ENCODE measurements around the gene SUPT6H.
A peak's percentile ranks its signal among the peaks of the same experiment; 100 is the strongest.
"Not testable (repeated sequence)": the region's sequence is repeated elsewhere in the genome, so short reads cannot be mapped to it uniquely, and the experiment has no call there.

SUPT6H gene

GRCh38 chr17:28648698-28649097 lies 13.3 kb upstream of the SUPT6H start:
- DNase-seq (ENCODE audit: low spot score) = no peak

- DNase-seq (ENCODE audit: low spot score) = no peak
Measured at GRCh38 chr17:28655160-28655559, 6.8 kb upstream of the SUPT6H start.

GRCh38 chr17:28657756-28658155 lies 4.2 kb upstream of the SUPT6H start:
- no peak for DNase-seq (ENCODE audit: low spot score)

- not testable (repeated sequence) for DNase-seq (ENCODE audit: low spot score)
Measured at GRCh38 chr17:28658342-28658741, 3.7 kb upstream of the SUPT6H start.

GRCh38 chr17:28658766-28659496 lies 3.1 kb upstream of the SUPT6H start:
- DNase-seq (ENCODE audit: low spot score) = not testable (repeated sequence)

GRCh38 chr17:28659497-28659881 lies 2.5 kb upstream of the SUPT6H start:
- not testable (repeated sequence) for DNase-seq (ENCODE audit: low spot score)

GRCh38 chr17:28662527-28662829 lies 473 bp downstream of the SUPT6H start:
- no peak for DNase-seq (ENCODE audit: low spot score)

GRCh38 chr17:28663723-28664122 lies 1.7 kb downstream of the SUPT6H start:
- no peak for DNase-seq (ENCODE audit: low spot score)

GRCh38 chr17:28665994-28666393 lies 4.0 kb downstream of the SUPT6H start:
- DNase-seq (ENCODE audit: low spot score) = no peak

GRCh38 chr17:28667870-28668269 lies 5.9 kb downstream of the SUPT6H start:
- no peak for DNase-seq (ENCODE audit: low spot score)

- no peak for DNase-seq (ENCODE audit: low spot score)
Measured at GRCh38 chr17:28669918-28670317, 7.9 kb downstream of the SUPT6H start.

GRCh38 chr17:28675490-28675889 lies 13.5 kb downstream of the SUPT6H start:
- DNase-seq (ENCODE audit: low spot score) = no peak

GRCh38 chr17:28675980-28676379 lies 14.0 kb downstream of the SUPT6H start:
- no peak for DNase-seq (ENCODE audit: low spot score)

GRCh38 chr17:28682655-28683054 lies 20.6 kb downstream of the SUPT6H start:
- DNase-seq (ENCODE audit: low spot score) = no peak

GRCh38 chr17:28684963-28685362 lies 23.0 kb downstream of the SUPT6H start:
- DNase-seq (ENCODE audit: low spot score) = no peak

- no peak for DNase-seq (ENCODE audit: low spot score)
Measured at GRCh38 chr17:28685366-28685765, 23.4 kb downstream of the SUPT6H start.

GRCh38 chr17:28686296-28686695 lies 24.3 kb downstream of the SUPT6H start:
- DNase-seq (ENCODE audit: low spot score) = no peak

GRCh38 chr17:28688481-28688880 lies 26.5 kb downstream of the SUPT6H start:
- no peak for DNase-seq (ENCODE audit: low spot score)

GRCh38 chr17:28689011-28689410 lies 27.0 kb downstream of the SUPT6H start:
- DNase-seq (ENCODE audit: low spot score) = no peak

- peak; percentile 35 for DNase-seq (ENCODE audit: low spot score)
Measured at GRCh38 chr17:28693869-28694268, 31.9 kb downstream of the SUPT6H start.

GRCh38 chr17:28698253-28698941 lies 36.4 kb downstream of the SUPT6H start:
- DNase-seq (ENCODE audit: low spot score) = no peak

GRCh38 chr17:28700278-28700677 lies 38.3 kb downstream of the SUPT6H start:
- DNase-seq (ENCODE audit: low spot score) = no peak

- DNase-seq (ENCODE audit: low spot score) = no peak
Measured at GRCh38 chr17:28700830-28701492, 39.0 kb downstream of the SUPT6H start.
